AG10803 (cell line): ENCODE results near the gene ARL15.
"Not testable (repeated sequence)": the region's sequence is repeated elsewhere in the genome, so short reads cannot be mapped to it uniquely, and the experiment has no call there.

ENCODE experiments used
- DNase-seq: peaks from one replicate; pipeline ENCODE4 v3.0.0; 2010; ENCODE audit warnings: low read depth
- H3K4me3 ChIP-seq: 2 replicates; pipeline ENCODE4 v1.5.1; 2011; ENCODE audit warnings: mild to moderate bottlenecking, low read length, control low read depth
- TF ChIP-seq, protein P1 (sequence below): conservative IDR thresholded peaks from 2 replicates; pipeline ENCODE4 v1.5.1; 2011; ENCODE audit warnings: mild to moderate bottlenecking, low read length, control low read depth, inconsistent platforms

Gene ARL15

GRCh38 chr5:53996008-53996407 is 314.4 kb downstream of the ARL15 start:
- no peak overlapping the region for H3K4me3 ChIP-seq
- no peak for DNase-seq
- TF ChIP-seq, protein P1, sequence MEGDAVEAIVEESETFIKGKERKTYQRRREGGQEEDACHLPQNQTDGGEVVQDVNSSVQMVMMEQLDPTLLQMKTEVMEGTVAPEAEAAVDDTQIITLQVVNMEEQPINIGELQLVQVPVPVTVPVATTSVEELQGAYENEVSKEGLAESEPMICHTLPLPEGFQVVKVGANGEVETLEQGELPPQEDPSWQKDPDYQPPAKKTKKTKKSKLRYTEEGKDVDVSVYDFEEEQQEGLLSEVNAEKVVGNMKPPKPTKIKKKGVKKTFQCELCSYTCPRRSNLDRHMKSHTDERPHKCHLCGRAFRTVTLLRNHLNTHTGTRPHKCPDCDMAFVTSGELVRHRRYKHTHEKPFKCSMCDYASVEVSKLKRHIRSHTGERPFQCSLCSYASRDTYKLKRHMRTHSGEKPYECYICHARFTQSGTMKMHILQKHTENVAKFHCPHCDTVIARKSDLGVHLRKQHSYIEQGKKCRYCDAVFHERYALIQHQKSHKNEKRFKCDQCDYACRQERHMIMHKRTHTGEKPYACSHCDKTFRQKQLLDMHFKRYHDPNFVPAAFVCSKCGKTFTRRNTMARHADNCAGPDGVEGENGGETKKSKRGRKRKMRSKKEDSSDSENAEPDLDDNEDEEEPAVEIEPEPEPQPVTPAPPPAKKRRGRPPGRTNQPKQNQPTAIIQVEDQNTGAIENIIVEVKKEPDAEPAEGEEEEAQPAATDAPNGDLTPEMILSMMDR, result no peak

DNA sequence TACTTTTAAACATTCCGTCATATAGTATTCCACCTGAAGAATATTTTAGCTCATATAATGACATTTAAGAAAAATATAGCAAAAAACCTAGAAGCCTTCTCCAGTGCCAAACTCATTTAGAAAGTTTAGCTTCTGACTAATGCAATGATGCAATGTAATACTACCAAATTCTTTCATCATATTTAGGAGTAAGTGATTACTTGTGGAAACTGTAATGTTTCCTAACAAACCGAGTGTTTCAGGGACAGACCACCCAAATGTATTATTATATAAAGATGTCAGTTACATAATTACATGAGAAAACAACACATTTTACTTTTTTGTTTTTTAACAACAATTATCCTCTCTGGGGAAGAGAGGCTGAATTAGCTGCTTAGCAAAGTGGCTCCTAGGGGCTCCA is 316.2 kb downstream of the ARL15 start:
- peak; percentile 84 for DNase-seq
- TF ChIP-seq, protein P1, result no peak
- H3K4me3 ChIP-seq, result no peak overlapping the region

DNA sequence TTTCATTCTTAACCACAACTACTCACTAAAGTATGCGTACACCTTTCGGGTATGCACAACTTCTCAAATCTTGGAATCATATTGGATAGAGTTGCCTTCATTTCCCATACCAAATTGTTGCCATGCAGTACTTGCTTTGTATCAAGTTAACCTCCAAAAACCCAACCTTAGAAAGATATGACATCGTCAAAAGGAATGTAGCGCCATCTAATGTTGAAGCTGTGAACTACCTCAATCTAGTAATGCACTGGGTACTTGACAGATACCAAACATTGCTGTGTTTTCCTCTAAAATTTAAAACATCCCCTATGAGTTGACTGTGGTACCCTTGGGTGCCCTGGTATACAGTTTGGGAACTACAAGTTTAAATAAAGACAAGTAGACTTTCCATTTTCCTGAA is 318.4 kb downstream of the ARL15 start:
- no peak overlapping the region for H3K4me3 ChIP-seq
- TF ChIP-seq, protein P1, result peak; percentile 50
- DNase-seq, result no peak

GRCh38 chr5:53987101-53987500 is 323.3 kb downstream of the ARL15 start:
- peak; percentile 34 for DNase-seq
- no peak overlapping the region for H3K4me3 ChIP-seq
- TF ChIP-seq, protein P1, result no peak

GRCh38 chr5:53985796-53986195 is 324.6 kb downstream of the ARL15 start:
- no peak for DNase-seq
- TF ChIP-seq, protein P1, result no peak
- no peak overlapping the region for H3K4me3 ChIP-seq

GRCh38 chr5:53984971-53985370 is 325.4 kb downstream of the ARL15 start:
- H3K4me3 ChIP-seq, result no peak overlapping the region
- TF ChIP-seq, protein P1, result no peak
- DNase-seq, result no peak

- DNase-seq, result peak; percentile 38
- no peak overlapping the region for H3K4me3 ChIP-seq
- TF ChIP-seq, protein P1, result no peak
These were observed 326.6 kb downstream of the ARL15 start for GRCh38 chr5:53983568-53984460.

DNA sequence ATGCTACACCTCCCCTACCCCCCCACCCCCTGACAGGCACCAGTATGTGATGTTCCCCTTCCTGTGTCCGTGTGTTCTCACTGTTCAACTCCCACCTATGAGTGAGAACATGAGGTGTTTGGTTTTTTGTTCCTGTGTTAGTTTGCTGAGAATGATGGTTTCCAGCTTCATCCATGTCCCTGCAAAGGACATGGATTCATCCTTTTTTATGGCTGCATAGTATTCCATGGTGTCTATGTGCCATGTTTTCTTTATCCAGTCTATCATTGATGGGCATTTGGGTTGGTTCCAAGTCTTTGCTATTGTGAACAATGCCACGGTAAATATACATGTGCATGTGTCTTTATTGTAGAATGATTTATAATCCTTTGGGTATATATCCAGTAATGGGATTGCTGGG is 328.1 kb downstream of the ARL15 start:
- not testable (repeated sequence) for H3K4me3 ChIP-seq, DNase-seq
